ENCODE data around the gene MRGPRF.

DNA sequence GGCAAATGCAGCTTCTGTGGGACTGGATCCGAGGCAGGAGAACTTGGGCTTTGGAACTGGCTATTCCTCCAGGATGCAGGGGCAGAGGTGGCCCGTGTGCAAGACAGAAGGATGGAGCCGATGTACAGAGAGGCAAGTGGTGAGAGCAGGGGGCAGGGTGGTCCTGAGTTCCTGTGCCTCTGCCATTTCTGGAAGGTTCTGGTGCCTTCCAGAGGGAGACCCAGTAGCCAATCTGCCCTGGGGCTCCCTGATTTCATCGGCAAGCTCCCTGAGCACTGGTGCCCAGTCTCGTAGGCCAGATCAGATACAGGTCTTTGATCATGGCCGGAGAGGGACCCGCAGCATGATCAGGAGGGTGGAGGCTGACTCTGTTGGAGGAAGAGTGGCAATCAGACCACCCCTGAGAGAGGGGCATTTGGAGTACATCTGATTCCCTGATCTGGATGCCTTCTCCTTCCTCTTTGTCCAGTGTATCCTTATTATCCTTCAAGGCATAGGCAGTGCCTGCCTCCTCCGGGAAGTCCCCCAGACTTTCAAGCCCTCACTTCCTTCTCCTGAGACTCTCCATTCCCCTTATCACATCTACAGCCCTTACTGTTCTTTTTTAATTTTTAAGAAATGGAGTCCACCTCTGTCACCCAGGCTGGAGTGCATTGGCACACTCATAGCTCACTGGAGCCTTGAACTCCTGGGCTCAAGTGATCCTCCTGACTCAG is 42.0 kb downstream of the MRGPRF start:
- TF ChIP-seq, protein P1, sequence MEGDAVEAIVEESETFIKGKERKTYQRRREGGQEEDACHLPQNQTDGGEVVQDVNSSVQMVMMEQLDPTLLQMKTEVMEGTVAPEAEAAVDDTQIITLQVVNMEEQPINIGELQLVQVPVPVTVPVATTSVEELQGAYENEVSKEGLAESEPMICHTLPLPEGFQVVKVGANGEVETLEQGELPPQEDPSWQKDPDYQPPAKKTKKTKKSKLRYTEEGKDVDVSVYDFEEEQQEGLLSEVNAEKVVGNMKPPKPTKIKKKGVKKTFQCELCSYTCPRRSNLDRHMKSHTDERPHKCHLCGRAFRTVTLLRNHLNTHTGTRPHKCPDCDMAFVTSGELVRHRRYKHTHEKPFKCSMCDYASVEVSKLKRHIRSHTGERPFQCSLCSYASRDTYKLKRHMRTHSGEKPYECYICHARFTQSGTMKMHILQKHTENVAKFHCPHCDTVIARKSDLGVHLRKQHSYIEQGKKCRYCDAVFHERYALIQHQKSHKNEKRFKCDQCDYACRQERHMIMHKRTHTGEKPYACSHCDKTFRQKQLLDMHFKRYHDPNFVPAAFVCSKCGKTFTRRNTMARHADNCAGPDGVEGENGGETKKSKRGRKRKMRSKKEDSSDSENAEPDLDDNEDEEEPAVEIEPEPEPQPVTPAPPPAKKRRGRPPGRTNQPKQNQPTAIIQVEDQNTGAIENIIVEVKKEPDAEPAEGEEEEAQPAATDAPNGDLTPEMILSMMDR (IDR thresholded peaks at IDR 0.05 in 8 of 11, conservative IDR thresholded peaks at IDR 0.05 in 3 of 11): no peak
- TF ChIP-seq POLR2A (IDR thresholded peaks at IDR 0.05): no peak

Data from spleen (tissue), 7 donors.